Stomach (tissue), 4 donors: ENCODE measurements around the gene COX19.

ENCODE experiments used
- EP300 ChIP-seq: sonication (generic); formaldehyde crosslinking; IDR thresholded peaks from one replicate; pipeline ENCODE4 v1.6.1; 2017; ENCODE audit warnings: antibody characterized with exemption
- POLR2A ChIP-seq, 4 donors: fragments of 450-650 bp; IDR thresholded peaks; one replicate each; pipeline ENCODE4 v1.6.1; 2016; ENCODE audit warnings: antibody characterized with exemption in 4 of 4, control low read depth in 2 of 4, mild to moderate bottlenecking in 1 of 4, moderate library complexity in 1 of 4
- POLR2AphosphoS5 ChIP-seq, 3 donors: sonication (generic); formaldehyde crosslinking; IDR thresholded peaks; one replicate each; pipeline ENCODE4 v1.6.1; 2016; ENCODE audit warnings: antibody characterized with exemption in 3 of 3
- TF ChIP-seq, protein P1 (sequence below), 7 experiments: fragments of 450-650 bp in 4 of 7; fragments of 200-600 bp in 3 of 7; sonication (generic) in 3 of 7; IDR thresholded peaks; one replicate each; pipeline ENCODE4 v1.5.1; 2016 to 2019; ENCODE audit warnings: antibody characterized with exemption in 7 of 7, control low read depth in 2 of 7, mild to moderate bottlenecking in 1 of 7

- no peak for TF ChIP-seq EP300
- no peak for TF ChIP-seq POLR2AphosphoS5 (IDR thresholded peaks at IDR 0.05)
- TF ChIP-seq, protein P1, sequence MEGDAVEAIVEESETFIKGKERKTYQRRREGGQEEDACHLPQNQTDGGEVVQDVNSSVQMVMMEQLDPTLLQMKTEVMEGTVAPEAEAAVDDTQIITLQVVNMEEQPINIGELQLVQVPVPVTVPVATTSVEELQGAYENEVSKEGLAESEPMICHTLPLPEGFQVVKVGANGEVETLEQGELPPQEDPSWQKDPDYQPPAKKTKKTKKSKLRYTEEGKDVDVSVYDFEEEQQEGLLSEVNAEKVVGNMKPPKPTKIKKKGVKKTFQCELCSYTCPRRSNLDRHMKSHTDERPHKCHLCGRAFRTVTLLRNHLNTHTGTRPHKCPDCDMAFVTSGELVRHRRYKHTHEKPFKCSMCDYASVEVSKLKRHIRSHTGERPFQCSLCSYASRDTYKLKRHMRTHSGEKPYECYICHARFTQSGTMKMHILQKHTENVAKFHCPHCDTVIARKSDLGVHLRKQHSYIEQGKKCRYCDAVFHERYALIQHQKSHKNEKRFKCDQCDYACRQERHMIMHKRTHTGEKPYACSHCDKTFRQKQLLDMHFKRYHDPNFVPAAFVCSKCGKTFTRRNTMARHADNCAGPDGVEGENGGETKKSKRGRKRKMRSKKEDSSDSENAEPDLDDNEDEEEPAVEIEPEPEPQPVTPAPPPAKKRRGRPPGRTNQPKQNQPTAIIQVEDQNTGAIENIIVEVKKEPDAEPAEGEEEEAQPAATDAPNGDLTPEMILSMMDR (IDR thresholded peaks at IDR 0.05), result no peak
- TF ChIP-seq POLR2A (IDR thresholded peaks at IDR 0.05), result no peak
Observed at GRCh38 chr7:938546-939185, 36.7 kb downstream of the COX19 start.
